Left hindlimb (tissue), 1 donor: Measurements from ENCODE around the gene RASA2.
"Not testable (repeated sequence)": the region's sequence is repeated elsewhere in the genome, so short reads cannot be mapped to it uniquely, and the experiment has no call there.

Source experiments
- DNase-seq: peaks from one replicate; pipeline ENCODE4 v3.0.0-alpha.2; 2018

The RASA2 gene

GRCh38 chr3:141498598-141499223 is 11.9 kb downstream of the RASA2 start:
- no peak for DNase-seq

GRCh38 chr3:141499284-141499683 is 12.5 kb downstream of the RASA2 start:
- DNase-seq = no peak

GRCh38 chr3:141499965-141500364 is 13.1 kb downstream of the RASA2 start:
- no peak for DNase-seq

GRCh38 chr3:141500397-141500796 is 13.6 kb downstream of the RASA2 start:
- no peak for DNase-seq

- DNase-seq = no peak
Measured at GRCh38 chr3:141505166-141505565, 18.3 kb downstream of the RASA2 start.

- no peak for DNase-seq
Measured at GRCh38 chr3:141506071-141506470, 19.2 kb downstream of the RASA2 start.

GRCh38 chr3:141507392-141508066 is 20.7 kb downstream of the RASA2 start:
- no peak for DNase-seq

- no peak for DNase-seq
Measured at GRCh38 chr3:141508067-141508436, 21.2 kb downstream of the RASA2 start.

GRCh38 chr3:141511361-141511760 is 24.5 kb downstream of the RASA2 start:
- DNase-seq = no peak

- DNase-seq = no peak
Measured at GRCh38 chr3:141514382-141514781, 27.6 kb downstream of the RASA2 start.

- no peak for DNase-seq
Measured at GRCh38 chr3:141519587-141519986, 32.8 kb downstream of the RASA2 start.

GRCh38 chr3:141521781-141522180 is 35.0 kb downstream of the RASA2 start:
- DNase-seq = no peak

- no peak for DNase-seq
Measured at GRCh38 chr3:141523615-141524375, 37.0 kb downstream of the RASA2 start.

GRCh38 chr3:141524988-141525387 is 38.2 kb downstream of the RASA2 start:
- DNase-seq = no peak

GRCh38 chr3:141525814-141526213 is 39.0 kb downstream of the RASA2 start:
- no peak for DNase-seq

GRCh38 chr3:141526709-141527108 is 39.9 kb downstream of the RASA2 start:
- DNase-seq = no peak

- no peak for DNase-seq
Measured at GRCh38 chr3:141528800-141529199, 42.0 kb downstream of the RASA2 start.

GRCh38 chr3:141529256-141529655 is 42.4 kb downstream of the RASA2 start:
- no peak for DNase-seq

- DNase-seq = no peak
Measured at GRCh38 chr3:141529717-141530414, 43.0 kb downstream of the RASA2 start.

- DNase-seq = no peak
Measured at GRCh38 chr3:141530415-141530768, 43.6 kb downstream of the RASA2 start.

- DNase-seq = no peak
Measured at GRCh38 chr3:141532609-141533008, 45.8 kb downstream of the RASA2 start.

- not testable (repeated sequence) for DNase-seq
Measured at GRCh38 chr3:141536017-141536416, 49.2 kb downstream of the RASA2 start.

- DNase-seq = no peak
Measured at GRCh38 chr3:141537856-141538255, 51.0 kb downstream of the RASA2 start.
